HG02973 (cell line): ENCODE results near the gene MOCS1.

ENCODE experiments used
- ATAC-seq: cut with Tn5 transposase; IDR thresholded peaks from one replicate; pipeline ENCODE4 v1.9.1; 2021; ENCODE audit warnings: moderate library complexity; ENCODE audit not compliant: unreplicated experiment

The MOCS1 gene

DNA sequence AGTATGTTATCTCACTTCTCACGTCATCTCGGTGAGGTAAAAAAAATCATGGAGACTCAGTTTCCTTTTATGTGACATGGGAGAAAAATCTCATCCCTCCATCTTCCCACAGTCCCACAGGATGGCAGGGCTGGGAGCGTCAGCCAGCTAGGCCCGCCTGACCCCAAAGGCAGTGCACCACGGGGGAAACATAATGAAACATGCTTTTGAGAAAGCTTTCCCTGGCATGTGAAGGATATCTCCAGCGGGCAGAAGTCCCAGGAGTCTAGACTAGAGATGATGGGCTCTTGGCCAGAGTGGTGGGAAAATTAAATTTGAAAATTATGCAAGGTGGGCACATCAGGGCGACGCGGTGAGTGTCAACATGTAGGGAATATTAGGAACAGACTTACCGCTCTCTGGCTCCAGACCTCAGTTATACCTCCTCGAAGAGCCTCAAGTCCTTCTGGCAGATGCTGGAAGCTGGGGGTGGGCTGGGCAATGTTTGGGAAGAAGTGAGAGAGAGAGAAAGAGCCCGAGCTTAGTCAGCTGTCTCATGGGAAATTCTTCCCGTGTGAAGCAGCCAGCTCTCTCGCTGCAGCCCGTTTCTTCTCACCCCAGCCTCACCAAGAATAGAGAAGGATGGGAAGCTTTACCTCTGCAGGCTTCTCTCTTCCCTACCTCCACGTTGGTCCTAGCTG lies 52.3 kb downstream of the MOCS1 start:
- no peak for ATAC-seq

DNA sequence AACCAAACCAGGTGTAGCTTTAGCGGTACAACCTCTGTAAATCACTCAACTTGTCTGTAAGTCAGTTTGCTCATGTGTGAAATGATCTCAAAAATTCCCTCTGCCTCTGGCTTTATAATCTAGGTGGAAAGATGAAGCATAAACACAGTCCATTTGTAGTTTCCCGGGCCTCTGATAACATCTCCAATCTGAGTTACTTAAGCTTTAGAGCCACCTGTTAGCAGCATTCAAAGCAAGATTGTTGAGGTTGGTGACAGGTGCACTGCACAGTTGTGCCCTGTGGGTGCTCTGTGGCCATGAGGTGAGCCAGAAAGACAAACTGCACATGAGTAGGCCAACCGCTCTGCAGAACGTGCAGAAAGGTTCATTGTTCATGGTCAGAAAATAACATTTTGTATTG lies 53.7 kb downstream of the MOCS1 start:
- no peak for ATAC-seq

DNA sequence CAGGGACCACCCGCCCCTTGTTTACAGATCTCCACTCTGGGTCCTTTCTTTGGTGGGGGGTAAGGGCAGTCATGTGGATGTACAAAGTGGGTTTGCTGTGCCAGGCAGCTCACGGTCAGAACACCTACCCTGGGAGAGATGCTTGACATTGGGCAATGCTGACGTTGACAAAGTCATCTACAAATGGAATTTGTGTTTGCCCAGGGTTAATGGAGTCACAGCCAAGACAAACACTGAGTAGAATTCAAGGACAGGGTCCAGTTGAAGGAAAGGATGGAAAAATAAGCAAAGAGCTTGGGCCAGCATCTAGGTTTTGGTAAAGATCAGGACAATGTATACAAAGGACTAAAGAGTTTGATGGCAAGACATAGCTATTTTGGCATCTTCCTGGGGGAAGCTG lies 54.7 kb downstream of the MOCS1 start:
- ATAC-seq, result no peak

DNA sequence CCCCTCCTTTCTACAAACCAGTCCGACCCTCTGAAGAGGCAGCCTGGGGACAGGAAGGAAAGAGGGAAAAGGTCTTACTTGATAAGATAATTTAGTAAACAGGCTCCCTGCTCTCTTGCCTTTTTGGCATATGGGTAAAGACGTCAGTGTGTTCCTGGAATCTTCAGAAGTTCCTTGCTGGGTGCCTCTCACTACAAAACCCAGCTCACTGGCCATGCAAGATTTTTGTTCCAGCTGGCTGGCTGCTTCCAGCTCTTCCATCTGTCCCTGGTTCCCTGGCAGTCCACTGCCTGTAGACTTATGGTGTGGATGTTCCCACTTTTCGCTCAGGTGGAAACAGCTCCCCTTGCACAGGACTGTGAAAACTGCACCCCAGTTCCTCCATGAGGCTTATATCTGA lies 57.4 kb downstream of the MOCS1 start:
- ATAC-seq, result no peak

DNA sequence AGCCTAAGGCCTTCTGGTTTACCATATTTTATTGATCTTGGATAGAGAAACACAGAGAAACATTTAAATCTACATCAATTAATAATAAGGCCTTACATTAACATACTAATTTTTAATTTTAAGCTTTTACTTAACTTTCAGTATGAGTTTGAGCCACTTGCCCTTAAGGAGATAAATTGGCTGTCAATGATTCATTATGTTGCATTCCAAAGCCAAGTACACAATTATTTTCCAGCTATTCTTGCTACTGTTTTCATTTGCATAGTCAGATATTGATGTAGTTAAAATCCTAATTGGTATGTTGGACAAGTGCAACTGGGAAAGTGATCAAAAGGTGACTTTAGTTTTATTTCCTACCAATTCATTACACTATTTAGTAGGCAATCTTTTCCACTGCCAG lies 58.2 kb downstream of the MOCS1 start:
- ATAC-seq, result no peak

DNA sequence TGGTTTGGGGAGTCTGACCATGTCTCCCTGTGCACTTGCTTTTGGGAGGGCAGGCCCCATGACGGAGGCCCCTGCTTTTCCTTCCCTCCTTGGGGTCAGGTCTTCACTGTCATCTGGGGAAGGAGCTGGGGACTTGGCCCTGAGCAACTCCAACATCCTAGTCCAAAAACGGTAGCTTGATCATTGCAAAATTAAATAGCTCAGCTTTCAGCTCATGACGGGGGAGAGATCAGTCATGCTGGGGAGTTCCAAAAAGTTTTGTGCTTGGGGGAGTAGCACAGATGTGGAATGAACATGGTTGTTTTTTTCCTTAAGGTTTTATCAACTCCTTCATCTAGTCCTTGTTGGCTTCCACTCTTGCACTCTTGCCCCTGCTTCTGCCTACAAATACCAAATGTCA lies 60.8 kb downstream of the MOCS1 start:
- ATAC-seq, result no peak

DNA sequence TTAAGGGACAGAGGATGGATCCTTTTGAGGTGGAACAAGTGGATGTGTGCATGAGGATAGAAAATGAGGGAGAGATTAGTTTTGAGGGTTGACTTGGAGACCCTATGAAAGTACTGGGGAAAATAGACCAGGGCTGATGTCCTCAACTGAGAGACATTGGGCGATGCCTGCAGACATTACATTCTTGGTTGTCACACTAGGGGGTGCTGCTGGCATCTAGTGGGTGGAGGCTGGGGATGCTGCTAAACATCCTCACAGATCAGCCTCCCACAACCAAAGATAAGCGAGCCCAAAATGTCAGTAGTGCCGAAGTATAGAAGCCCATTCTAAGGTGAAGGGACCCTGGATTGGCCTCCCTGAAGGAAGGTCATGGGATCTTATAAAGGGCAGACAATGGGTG lies 63.3 kb downstream of the MOCS1 start:
- ATAC-seq, result no peak

DNA sequence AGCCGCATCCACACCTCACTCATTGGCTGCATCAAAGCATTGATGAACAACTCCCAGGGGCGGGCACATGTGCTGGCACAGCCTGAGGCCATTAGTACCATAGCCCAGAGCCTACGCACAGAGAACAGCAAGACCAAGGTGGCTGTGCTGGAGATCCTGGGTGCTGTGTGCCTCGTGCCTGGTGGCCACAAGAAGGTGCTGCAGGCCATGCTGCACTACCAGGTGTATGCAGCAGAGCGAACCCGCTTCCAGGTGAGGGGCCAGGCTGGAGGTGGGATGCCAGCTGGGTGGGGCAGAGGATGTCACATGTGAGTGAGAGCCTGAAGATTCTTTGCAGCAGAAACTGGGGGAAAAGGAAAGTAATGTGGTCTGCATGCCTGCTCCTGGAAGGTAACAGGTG lies 66.7 kb downstream of the MOCS1 start:
- no peak for ATAC-seq

DNA sequence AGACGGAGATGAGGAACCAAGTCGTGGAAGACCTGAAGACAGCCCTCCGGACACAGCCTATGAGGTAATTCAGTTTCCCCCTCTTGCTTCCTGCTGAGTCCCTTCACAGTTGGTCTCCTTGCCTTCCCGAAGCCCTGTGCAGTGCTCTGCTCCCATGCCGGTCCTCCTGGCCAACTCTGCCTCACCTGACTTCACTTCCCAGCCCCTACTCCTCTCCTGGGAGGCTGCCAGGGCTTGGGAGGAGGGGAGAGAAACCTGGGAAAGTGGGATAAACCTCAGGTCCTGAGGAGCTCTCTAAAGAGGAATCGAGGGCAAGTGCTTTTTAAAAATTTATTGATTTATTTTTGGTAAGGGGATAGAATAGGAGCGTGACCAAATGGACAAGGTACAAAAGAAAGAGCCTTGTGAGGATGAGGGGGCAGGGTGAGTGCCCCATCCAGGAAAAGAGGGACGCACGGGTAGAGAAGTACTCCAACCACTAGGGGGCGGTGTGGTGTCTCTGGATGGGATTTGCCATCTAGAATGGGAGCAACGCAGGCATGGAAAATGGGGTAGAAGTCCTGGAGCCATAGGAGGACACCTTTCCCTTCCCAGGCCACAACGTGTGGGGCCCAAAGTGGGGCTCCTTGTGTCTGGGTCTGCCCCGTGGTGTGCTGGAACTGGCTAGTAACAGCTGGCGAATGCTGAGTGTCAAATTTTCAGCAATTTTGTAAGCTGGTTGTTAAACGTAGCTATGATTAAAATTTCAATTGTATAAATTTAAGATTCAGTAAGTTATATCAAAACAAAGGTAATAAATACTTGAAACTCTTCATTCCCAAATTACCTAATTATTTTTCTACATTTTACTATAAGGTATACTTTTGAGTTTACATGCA lies 69.0 kb downstream of the MOCS1 start:
- no peak for ATAC-seq

DNA sequence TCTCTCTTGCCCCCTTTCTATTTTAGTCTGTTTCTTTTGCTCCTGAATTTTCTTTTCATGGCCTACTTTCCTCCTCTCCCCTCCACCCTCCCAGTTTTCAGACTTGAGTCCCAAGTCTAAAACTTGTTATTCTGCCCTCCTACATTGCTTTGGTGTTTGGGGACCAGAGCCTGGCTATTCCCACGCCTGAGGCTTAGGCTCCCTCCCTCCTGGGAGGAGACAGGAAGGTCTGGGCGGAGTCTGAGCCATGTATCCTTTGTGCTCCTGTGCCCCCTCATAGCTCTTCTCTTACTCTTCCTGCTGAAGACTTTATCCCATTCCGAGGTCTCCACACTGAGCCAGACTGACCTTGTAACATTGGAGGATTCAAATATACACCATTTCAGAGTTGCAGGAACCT lies 72.6 kb downstream of the MOCS1 start:
- ATAC-seq, result no peak

DNA sequence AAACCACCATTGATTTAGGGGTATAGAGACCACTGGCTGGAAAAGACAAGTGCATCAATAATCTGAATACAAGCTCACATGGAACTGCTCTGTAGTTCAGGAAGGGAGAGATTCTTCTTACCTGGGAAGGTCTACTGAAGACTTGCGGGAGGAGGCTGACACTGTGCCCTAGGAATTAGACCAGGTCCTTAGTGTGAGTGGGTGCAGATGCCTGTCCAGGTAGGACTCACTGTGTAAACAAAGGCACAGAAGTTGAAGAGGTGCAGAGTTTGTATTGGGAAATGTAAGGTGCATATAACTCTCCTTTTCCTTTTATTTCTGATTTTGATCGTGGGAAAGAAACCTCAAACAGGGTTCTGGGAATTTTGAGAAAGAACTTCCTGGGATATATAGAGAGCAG lies 75.2 kb downstream of the MOCS1 start:
- no peak for ATAC-seq

DNA sequence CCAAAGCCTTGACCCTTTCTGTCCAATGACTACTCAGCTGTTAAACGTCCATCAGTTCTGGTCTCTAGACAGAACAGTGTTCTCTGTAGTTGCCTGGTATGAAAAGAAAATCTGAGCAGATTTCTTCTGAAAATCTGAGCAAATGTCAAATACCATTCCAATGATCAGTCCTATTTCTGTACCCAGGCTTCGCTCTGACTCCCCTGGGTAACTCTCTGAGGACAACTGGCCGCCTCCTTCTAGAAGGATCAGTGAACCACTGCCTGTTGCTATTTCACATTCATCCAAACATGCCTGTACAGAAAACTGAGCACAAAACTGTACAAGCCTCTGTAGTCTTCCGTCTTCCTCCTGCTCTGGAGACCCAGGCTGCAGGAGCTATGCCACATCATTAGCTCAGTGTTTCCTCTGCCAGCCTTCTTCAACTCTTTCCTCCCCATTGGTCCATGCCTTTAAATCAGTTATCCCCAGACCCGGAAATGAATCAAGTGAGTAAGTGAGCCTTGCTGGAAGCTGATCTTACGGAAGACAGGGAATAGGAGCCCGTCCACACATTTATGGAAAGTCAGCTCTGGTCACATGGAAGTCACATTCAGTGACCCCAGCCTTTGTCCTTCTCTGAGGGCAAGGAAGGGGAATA lies 78.8 kb downstream of the MOCS1 start:
- no peak for ATAC-seq
